ENCODE measurements around the gene IER5.

DNA sequence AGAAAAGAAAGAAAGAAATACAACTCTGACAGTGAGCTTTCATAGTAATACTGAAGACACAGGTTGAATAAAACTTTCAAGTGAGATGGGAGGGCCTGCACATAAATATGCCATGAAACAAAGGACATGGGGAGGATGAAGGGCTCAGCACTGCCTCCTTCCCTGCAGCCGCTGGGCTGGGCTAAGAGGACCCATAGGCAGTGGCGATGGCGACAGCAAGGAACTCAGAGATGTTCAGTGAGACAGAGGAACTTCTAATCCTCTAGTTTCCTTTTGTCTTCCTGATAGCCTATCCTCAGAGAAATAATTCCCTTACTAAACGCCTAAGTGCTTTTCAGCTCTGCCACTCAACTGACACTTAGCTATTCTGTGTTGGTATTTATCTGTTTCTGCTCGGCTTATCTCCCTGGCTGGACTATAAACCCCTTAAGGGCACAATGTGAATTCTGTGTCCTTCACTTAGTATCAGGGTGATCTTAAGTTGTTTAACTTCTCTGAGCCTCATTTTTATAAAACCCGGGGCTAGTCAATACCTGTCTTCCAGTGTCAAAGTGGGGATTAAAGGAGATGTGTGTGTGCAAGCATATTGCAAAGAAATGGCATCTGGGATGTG lies 24.4 kb upstream of the IER5 start:
- TF ChIP-seq, protein P1, sequence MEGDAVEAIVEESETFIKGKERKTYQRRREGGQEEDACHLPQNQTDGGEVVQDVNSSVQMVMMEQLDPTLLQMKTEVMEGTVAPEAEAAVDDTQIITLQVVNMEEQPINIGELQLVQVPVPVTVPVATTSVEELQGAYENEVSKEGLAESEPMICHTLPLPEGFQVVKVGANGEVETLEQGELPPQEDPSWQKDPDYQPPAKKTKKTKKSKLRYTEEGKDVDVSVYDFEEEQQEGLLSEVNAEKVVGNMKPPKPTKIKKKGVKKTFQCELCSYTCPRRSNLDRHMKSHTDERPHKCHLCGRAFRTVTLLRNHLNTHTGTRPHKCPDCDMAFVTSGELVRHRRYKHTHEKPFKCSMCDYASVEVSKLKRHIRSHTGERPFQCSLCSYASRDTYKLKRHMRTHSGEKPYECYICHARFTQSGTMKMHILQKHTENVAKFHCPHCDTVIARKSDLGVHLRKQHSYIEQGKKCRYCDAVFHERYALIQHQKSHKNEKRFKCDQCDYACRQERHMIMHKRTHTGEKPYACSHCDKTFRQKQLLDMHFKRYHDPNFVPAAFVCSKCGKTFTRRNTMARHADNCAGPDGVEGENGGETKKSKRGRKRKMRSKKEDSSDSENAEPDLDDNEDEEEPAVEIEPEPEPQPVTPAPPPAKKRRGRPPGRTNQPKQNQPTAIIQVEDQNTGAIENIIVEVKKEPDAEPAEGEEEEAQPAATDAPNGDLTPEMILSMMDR (IDR thresholded peaks at IDR 0.05; ENCODE audit: poor library complexity, severe bottlenecking), result no peak
- TF ChIP-seq SMC3 (conservative IDR thresholded peaks at IDR 0.05; ENCODE audit: poor library complexity) (no peak), RAD21 (conservative IDR thresholded peaks at IDR 0.05) (no peak), EZH2 (IDR thresholded peaks at IDR 0.05; ENCODE audit: borderline replicate concordance, insufficient read depth, low read length, poor library complexity, severe bottlenecking) (no peak), POLR2AphosphoS5 (IDR thresholded peaks at IDR 0.05) (no peak), EP300 (conservative IDR thresholded peaks at IDR 0.05; ENCODE audit: poor library complexity, severe bottlenecking) (no peak), MXI1 (conservative IDR thresholded peaks at IDR 0.05; ENCODE audit: poor library complexity, severe bottlenecking) (no peak), REST (IDR thresholded peaks at IDR 0.05; ENCODE audit: borderline replicate concordance) (no peak), TAF1 (IDR thresholded peaks at IDR 0.05; ENCODE audit: low read depth) (no peak)
